Measurements from ENCODE around the gene TMEM191B. TPM values are rescaled to one million over a fixed set of nuclear protein-coding genes. Genes with fewer than 3 reads are reported as not detected.

TMEM191B gene
- polyA plus RNA-seq, 1 donor from 2014 or later: 47.9 TPM

Other genes with a start within 250 kb of the TMEM191B start
- gene GGTLC3, start 9.6 kb upstream of the TMEM191B start, polyA plus RNA-seq: not detected in 2 replicates
- 0.61 and 1.2 TPM in 2 replicates for gene RIMBP3, start 84.1 kb downstream of the TMEM191B start, polyA plus RNA-seq